T-cell (primary cell): ENCODE results near the gene ST8SIA6. TPM values are rescaled to one million over a fixed set of nuclear protein-coding genes. Genes with fewer than 3 reads are reported as not detected.
A peak's percentile ranks its signal among the peaks of the same experiment; 100 is the strongest.

Experiments
- ATAC-seq, 4 experiments: fragments of 200-7000 bp in 3 of 4; fragments of 150-1000 bp in 1 of 4; cut with Tn5 transposase; replicated peaks in 1 of 4; 1 replicate in 3 of 4; 2 replicates in 1 of 4; pipeline ENCODE4 v1.10.0; 2021; ENCODE audit warnings: moderate library complexity in 3 of 4, mild to moderate bottlenecking in 2 of 4, moderate number of reproducible peaks in 1 of 4
- CTCF ChIA-PET, 2 donors: fragments of 300-600 bp; sonication (Branson Sonifier 250); formaldehyde crosslinking; loops; one replicate each; lab custom pipeline; 2022; ENCODE audit warnings: antibody characterized with exemption in 2 of 2; lab: Charles Lee
- POLR2A ChIA-PET, 2 donors: fragments of 300-600 bp; sonication (Branson Sonifier 250); formaldehyde crosslinking; loops; one replicate each; lab custom pipeline; 2022; ENCODE audit warnings: antibody characterized with exemption in 2 of 2; lab: Charles Lee
- DNase-seq, 35 experiments: peaks; one replicate each; pipeline versions ENCODE4 v3.0.0 to v3.0.0-alpha.2; 2013 to 2023
- H3K27ac ChIP-seq: one replicate; pipeline ENCODE4 v1.5.1; 2013; ENCODE audit warnings: low read length
- H3K27me3 ChIP-seq, 2 experiments: replicated peaks in 1 of 2; 1 replicate in 1 of 2; 2 replicates in 1 of 2; pipeline versions ENCODE4 v1.6.1 to v1.7.0; 2013; ENCODE audit warnings: low read length in 1 of 2, mixed read lengths in 1 of 2; ENCODE audit not compliant: control insufficient read depth in 2 of 2, insufficient read depth in 2 of 2; ENCODE audit errors: extremely low read depth in 1 of 2
- H3K36me3 ChIP-seq, 2 donors: 1 replicate in 1 of 2; 2 replicates in 1 of 2; pipeline versions ENCODE4 v1.6.1 to v1.7.0; 2013; ENCODE audit warnings: low read length in 1 of 2; ENCODE audit not compliant: control insufficient read depth in 2 of 2, insufficient read depth in 1 of 2; ENCODE audit errors: extremely low read depth in 1 of 2
- H3K4me1 ChIP-seq, 2 experiments: 1 replicate in 1 of 2; 2 replicates in 1 of 2; pipeline versions ENCODE4 v1.6.1 to v1.7.0; 2013; ENCODE audit warnings: low read length in 2 of 2, mixed read lengths in 1 of 2; ENCODE audit not compliant: insufficient read depth in 2 of 2, control insufficient read depth in 1 of 2; ENCODE audit errors: extremely low read depth in 1 of 2
- H3K4me3 ChIP-seq, 2 donors: 1 replicate in 1 of 2; 2 replicates in 1 of 2; pipeline versions ENCODE4 v1.5.1 to v1.7.0; 2013; ENCODE audit warnings: mild to moderate bottlenecking in 2 of 2, low read length in 1 of 2, moderate library complexity in 1 of 2; ENCODE audit not compliant: control insufficient read depth in 1 of 2; ENCODE audit errors: extremely low read depth in 1 of 2
- H3K9me3 ChIP-seq: 2 replicates; pipeline ENCODE4 v1.7.0; 2013
- H3K27ac Mint-ChIP-seq, 2 donors: one replicate each; pipeline ENCODE4 v1.8.0; 2020 to 2021; ENCODE audit warnings: mild to moderate bottlenecking in 2 of 2, mixed read lengths in 2 of 2
- H3K27me3 Mint-ChIP-seq, 2 donors: one replicate each; pipeline ENCODE4 v1.8.0; 2021 to 2022; ENCODE audit warnings: mixed read lengths in 2 of 2
- H3K36me3 Mint-ChIP-seq: one replicate; pipeline ENCODE4 v1.8.0; 2021; ENCODE audit warnings: mixed read lengths
- H3K4me1 Mint-ChIP-seq, 3 donors: one replicate each; pipeline ENCODE4 v1.8.0; 2020 to 2022; ENCODE audit warnings: mixed read lengths in 3 of 3, mild to moderate bottlenecking in 1 of 3
- H3K4me3 Mint-ChIP-seq, 3 donors: one replicate each; pipeline ENCODE4 v1.8.0; 2020 to 2022; ENCODE audit warnings: mild to moderate bottlenecking in 3 of 3, mixed read lengths in 3 of 3, moderate library complexity in 3 of 3
- H3K9me3 Mint-ChIP-seq, 3 donors: one replicate each; pipeline ENCODE4 v1.8.0; 2020 to 2022; ENCODE audit warnings: mixed read lengths in 3 of 3
- WGBS: methylation state at CpG from one replicate; pipeline ENCODE4 v1.1.5; 2013; ENCODE audit warnings: missing lambda C conversion rate; ENCODE audit not compliant: insufficient coverage; 5-methylcytosine and 5-hydroxymethylcytosine counted together
- total RNA-seq, 35 experiments: library from RNA in 6 of 35; stranded (reverse) in 6 of 35; fragments of 120-200 nt in 1 of 35; gene quantifications; one replicate each; pipeline versions ENCODE4 v1.2.1 to v1.2.4 and lab custom pipeline; 2013 to 2026

ST8SIA6 gene
- total RNA-seq, 5 donors from 2014 or later (not counting 1 experiment from before 2014, with no cell fraction given), result 0.95 to 4.0 (median 1.7) TPM

GRCh38 chr10:17494626-17495260, 40.3 kb upstream of the ST8SIA6 start:
- no peak overlapping the region for H3K4me3 Mint-ChIP-seq
- DNase-seq, result no peak
- Histone ChIP-seq H3K27me3 (peaks cover 0 to 3% of the 10 kb centered on the region in 2 experiments), H3K4me3 (no peak overlapping the region), H3K27ac (no peak overlapping the region), H3K4me1 (no peaks in the 10 kb centered on the region), H3K36me3 (no peaks in the 10 kb centered on the region), H3K9me3 (no peaks in the 10 kb centered on the region)
- peaks cover 0 to 2% (median 0%) of the 10 kb centered on the region in 3 donors for H3K4me1 Mint-ChIP-seq
- no CpG with 5 or more reads among the region's 6 CpGs for WGBS
- ATAC-seq, result no peak
- H3K27me3 Mint-ChIP-seq, result peaks cover 0 to 5% of the 10 kb centered on the region in 2 donors
- H3K36me3 Mint-ChIP-seq, result no peaks in the 10 kb centered on the region
- CTCF ChIA-PET, result interaction anchor here (0.5 to 0.7 kb wide), 2 partner anchors 15 to 245 kb away, joined by 3 to 6 read pairs; no protein-coding TSS in a partner anchor
- POLR2A ChIA-PET, result no interaction called here
- H3K9me3 Mint-ChIP-seq, result no peaks in the 10 kb centered on the region
- H3K27ac Mint-ChIP-seq, result no peak overlapping the region

- Histone ChIP-seq H3K27ac (no peak overlapping the region), H3K9me3 (no peaks in the 10 kb centered on the region), H3K36me3 (no peaks in the 10 kb centered on the region), H3K4me3 (no peak overlapping the region), H3K4me1 (no peaks in the 10 kb centered on the region), H3K27me3 (no peaks in the 10 kb centered on the region)
- ATAC-seq (no peak), DNase-seq (no peak)
- ChIA-PET CTCF (no interaction called here), POLR2A (no interaction called here)
- 73% methylated on average over 3 of the region's 6 CpGs for WGBS
- Mint-ChIP-seq H3K27me3 (no peaks in the 10 kb centered on the region), H3K36me3 (no peaks in the 10 kb centered on the region), H3K27ac (no peak overlapping the region), H3K4me1 (no peaks in the 10 kb centered on the region), H3K9me3 (peaks cover 0 to 4% (median 0%) of the 10 kb centered on the region in 3 donors), H3K4me3 (no peak overlapping the region)
These were observed 34.5 kb upstream of the ST8SIA6 start for GRCh38 chr10:17488848-17489247.

GRCh38 chr10:17483079-17483478, 28.7 kb upstream of the ST8SIA6 start:
- H3K9me3 Mint-ChIP-seq, result peaks cover 7 to 10% (median 7%) of the 10 kb centered on the region in 3 donors
- H3K36me3 Mint-ChIP-seq, result peaks cover 3% of the 10 kb centered on the region
- no peak overlapping the region for H3K27ac ChIP-seq
- H3K9me3 ChIP-seq, result no peaks in the 10 kb centered on the region
- H3K27me3 Mint-ChIP-seq, result peaks cover 3 to 15% of the 10 kb centered on the region in 2 donors
- no peak overlapping the region for H3K27ac Mint-ChIP-seq
- ATAC-seq, result no peak
- ChIA-PET POLR2A (interaction anchor here in 1 of 2 donors (0.5 kb wide), 1 partner anchor 1718 kb away, joined by 6 read pairs; no protein-coding TSS in a partner anchor), CTCF (no interaction called here)
- 100% methylated on average over 4 of the region's 6 CpGs for WGBS
- H3K4me3 Mint-ChIP-seq, result no peak overlapping the region
- H3K27me3 ChIP-seq, result peaks cover 0 to 2% of the 10 kb centered on the region in 2 experiments
- H3K36me3 ChIP-seq, result no peaks in the 10 kb centered on the region
- no peaks in the 10 kb centered on the region for H3K4me1 ChIP-seq
- H3K4me1 Mint-ChIP-seq, result no peaks in the 10 kb centered on the region
- no peak for DNase-seq
- no peak overlapping the region for H3K4me3 ChIP-seq

GRCh38 chr10:17479822-17480221, 25.4 kb upstream of the ST8SIA6 start:
- H3K4me3 Mint-ChIP-seq, result no peak overlapping the region
- no peak for ATAC-seq

GRCh38 chr10:17479015-17479615, 24.7 kb upstream of the ST8SIA6 start:
- H3K4me1 ChIP-seq, result no peaks in the 10 kb centered on the region
- Mint-ChIP-seq H3K9me3 (peaks cover 3 to 10% (median 7%) of the 10 kb centered on the region in 3 donors), H3K4me1 (no peaks in the 10 kb centered on the region), H3K4me3 (no peak overlapping the region), H3K27ac (no peak overlapping the region), H3K36me3 (peaks cover 3% of the 10 kb centered on the region), H3K27me3 (peaks cover 9 to 22% of the 10 kb centered on the region in 2 donors)
- no peaks in the 10 kb centered on the region for H3K36me3 ChIP-seq
- no CpG with 5 or more reads among the region's 4 CpGs for WGBS
- ATAC-seq, result no peak
- no peaks in the 10 kb centered on the region for H3K9me3 ChIP-seq
- POLR2A ChIA-PET, result no interaction called here
- CTCF ChIA-PET, result no interaction called here
- H3K4me3 ChIP-seq, result no peak overlapping the region
- H3K27me3 ChIP-seq, result peaks cover 0 to 2% of the 10 kb centered on the region in 2 experiments
- no peak overlapping the region for H3K27ac ChIP-seq
- DNase-seq, result no peak

More at GRCh38 chr10:17479822-17480221, 25.4 kb upstream of the ST8SIA6 start:
- no peak for DNase-seq
- no peaks in the 10 kb centered on the region for H3K4me1 Mint-ChIP-seq
- peaks cover 3 to 10% (median 7%) of the 10 kb centered on the region in 3 donors for H3K9me3 Mint-ChIP-seq
- no CpG with 5 or more reads among the region's 3 CpGs for WGBS
- Histone ChIP-seq H3K27ac (no peak overlapping the region), H3K27me3 (peaks cover 0 to 2% of the 10 kb centered on the region in 2 experiments), H3K4me1 (no peaks in the 10 kb centered on the region), H3K36me3 (no peaks in the 10 kb centered on the region), H3K9me3 (no peaks in the 10 kb centered on the region), H3K4me3 (no peak overlapping the region)
- no peak overlapping the region for H3K27ac Mint-ChIP-seq
- CTCF ChIA-PET, result no interaction called here
- peaks cover 8 to 21% of the 10 kb centered on the region in 2 donors for H3K27me3 Mint-ChIP-seq
- H3K36me3 Mint-ChIP-seq, result peaks cover 3% of the 10 kb centered on the region
- POLR2A ChIA-PET, result no interaction called here

- Mint-ChIP-seq H3K9me3 (peaks cover 0 to under 1% (median under 1%) of the 10 kb centered on the region in 3 donors), H3K4me1 (peaks cover 4 to 7% (median 5%) of the 10 kb centered on the region in 3 donors), H3K27ac (peak overlapping the region in 1 of 2 donors; percentile 44), H3K4me3 (no peak overlapping the region), H3K27me3 (peaks cover 9 to 22% of the 10 kb centered on the region in 2 donors), H3K36me3 (peaks cover 3% of the 10 kb centered on the region)
- CTCF ChIA-PET, result no interaction called here
- POLR2A ChIA-PET, result no interaction called here
- H3K27me3 ChIP-seq, result peaks cover 0 to 2% of the 10 kb centered on the region in 2 experiments
- DNase-seq (no peak), ATAC-seq (no peak)
- H3K27ac ChIP-seq, result no peak overlapping the region
- no peaks in the 10 kb centered on the region for H3K4me1 ChIP-seq
- no peaks in the 10 kb centered on the region for H3K36me3 ChIP-seq
- H3K4me3 ChIP-seq, result no peak overlapping the region
- WGBS, result no CpG with 5 or more reads among the region's 1 CpG
- H3K9me3 ChIP-seq, result no peaks in the 10 kb centered on the region
These were observed 21.7 kb upstream of the ST8SIA6 start for GRCh38 chr10:17476073-17476472.
